ENCODE measurements around the gene DHRS4.
"Not testable (repeated sequence)": the region's sequence is repeated elsewhere in the genome, so short reads cannot be mapped to it uniquely, and the experiment has no call there.

The DHRS4 gene

GRCh38 chr14:24011051-24011450 is 57.5 kb downstream of the DHRS4 start:
- H3K27ac Mint-ChIP-seq = peak overlapping the region; percentile 84
- DNase-seq (ENCODE audit: low spot score in 2 of 2) = no peak
- ATAC-seq (ENCODE audit: low read depth) = no peak
- H3K4me3 Mint-ChIP-seq = no peak overlapping the region
- H3K27me3 Mint-ChIP-seq = no peaks in the 10 kb centered on the region
- no peaks in the 10 kb centered on the region for H3K9me3 Mint-ChIP-seq
- peaks cover 9% of the 10 kb centered on the region for H3K36me3 Mint-ChIP-seq
- H3K4me1 Mint-ChIP-seq = peaks cover 27% of the 10 kb centered on the region

GRCh38 chr14:24012726-24013273 is 59.2 kb downstream of the DHRS4 start:
- not testable (repeated sequence) for H3K27ac Mint-ChIP-seq; H3K9me3 Mint-ChIP-seq; H3K27me3 Mint-ChIP-seq; ATAC-seq (ENCODE audit: low read depth); H3K36me3 Mint-ChIP-seq; DNase-seq (ENCODE audit: low spot score in 2 of 2); H3K4me3 Mint-ChIP-seq
- peaks cover 31% of the 10 kb centered on the region for H3K4me1 Mint-ChIP-seq

- H3K27ac Mint-ChIP-seq = no peak overlapping the region
- DNase-seq (ENCODE audit: low spot score in 2 of 2) = peak; percentile 52 to 71
Observed at GRCh38 chr14:24013654-24014514, 60.3 kb downstream of the DHRS4 start.

GRCh38 chr14:24015745-24016144 is 62.2 kb downstream of the DHRS4 start:
- not testable (repeated sequence) for ATAC-seq (ENCODE audit: low read depth); H3K27me3 Mint-ChIP-seq; H3K27ac Mint-ChIP-seq; H3K36me3 Mint-ChIP-seq; DNase-seq (ENCODE audit: low spot score in 2 of 2); H3K4me3 Mint-ChIP-seq; H3K9me3 Mint-ChIP-seq
- H3K4me1 Mint-ChIP-seq = peaks cover 14% of the 10 kb centered on the region

More at GRCh38 chr14:24013654-24014514, 60.3 kb downstream of the DHRS4 start:
- Mint-ChIP-seq H3K27me3 (no peaks in the 10 kb centered on the region), H3K36me3 (peaks cover 7% of the 10 kb centered on the region), H3K4me1 (peaks cover 25% of the 10 kb centered on the region), H3K9me3 (no peaks in the 10 kb centered on the region), H3K4me3 (no peak overlapping the region)
- peak; percentile 86 for ATAC-seq (ENCODE audit: low read depth)
